Keratinocyte (primary cell): Measurements from ENCODE around the gene ADPRH. TPM values are rescaled to one million over a fixed set of nuclear protein-coding genes. Genes with fewer than 3 reads are reported as not detected.

Experiments used
- DNase-seq: peaks from one replicate; pipeline ENCODE4 v3.0.0-alpha.2; 2011; ENCODE audit warnings: low read depth, missing footprints, low spot score
- FAIRE-seq: peaks from 2 replicates; lab custom pipeline; 2011; peaks lifted over from hg19 to GRCh38; lab: Jason Lieb, UNC
- H2AFZ ChIP-seq: 2 replicates; pipeline ENCODE4 v1.6.0; 2012; ENCODE audit warnings: low read length, control low read depth, inconsistent platforms; ENCODE audit not compliant: control insufficient read depth
- H3K27ac ChIP-seq: 2 replicates; pipeline ENCODE4 v1.5.1; 2011; ENCODE audit warnings: low read length; ENCODE audit not compliant: control insufficient read depth, insufficient read depth
- H3K27me3 ChIP-seq: 3 replicates; pipeline ENCODE4 v1.6.0; 2011; ENCODE audit warnings: low read length; ENCODE audit not compliant: control insufficient read depth, insufficient read depth; ENCODE audit errors: extremely low read depth
- H3K36me3 ChIP-seq, 2 experiments: 2 replicates in 1 of 2; 3 replicates in 1 of 2; pipeline ENCODE4 v1.5.1; 2011; ENCODE audit warnings: low read length in 2 of 2, mild to moderate bottlenecking in 1 of 2; ENCODE audit not compliant: control insufficient read depth in 2 of 2, insufficient read depth in 2 of 2; ENCODE audit errors: extremely low read depth in 1 of 2
- H3K4me1 ChIP-seq: 3 replicates; pipeline ENCODE4 v1.5.1; 2011; ENCODE audit warnings: low read length; ENCODE audit not compliant: control insufficient read depth, insufficient read depth; ENCODE audit errors: extremely low read depth
- H3K4me2 ChIP-seq: 3 replicates; pipeline ENCODE4 v1.6.0; 2011; ENCODE audit warnings: low read depth, low read length; ENCODE audit not compliant: control insufficient read depth, insufficient read depth; ENCODE audit errors: extremely low read depth
- H3K4me3 ChIP-seq, 3 experiments: fragments of 200-600 bp in 1 of 3; sonication (generic) in 1 of 3; 2 replicates in 2 of 3; 3 replicates in 1 of 3; pipeline ENCODE4 v1.5.1; 2011 to 2016; ENCODE audit warnings: low read length in 3 of 3, mild to moderate bottlenecking in 3 of 3, control low read depth in 2 of 3, inconsistent platforms in 1 of 3, low read depth in 1 of 3, mixed read lengths in 1 of 3, mixed run types in 1 of 3, moderate library complexity in 1 of 3; ENCODE audit not compliant: control insufficient read depth in 2 of 3, insufficient read depth in 2 of 3; ENCODE audit errors: extremely low read depth in 1 of 3
- H3K79me2 ChIP-seq: 2 replicates; pipeline ENCODE4 v1.6.0; 2012; ENCODE audit warnings: low read length; ENCODE audit not compliant: control insufficient read depth, insufficient read depth
- H3K9ac ChIP-seq: 3 replicates; pipeline ENCODE4 v1.6.0; 2011; ENCODE audit warnings: low read length; ENCODE audit not compliant: control insufficient read depth, insufficient read depth; ENCODE audit errors: extremely low read depth
- H3K9me1 ChIP-seq: 3 replicates; pipeline ENCODE4 v1.6.0; 2011; ENCODE audit warnings: low read length; ENCODE audit not compliant: control insufficient read depth, insufficient read depth; ENCODE audit errors: extremely low read depth
- H3K9me3 ChIP-seq: 2 replicates; pipeline ENCODE4 v1.5.1; 2012; ENCODE audit warnings: low read depth, low read length; ENCODE audit not compliant: control insufficient read depth
- H4K20me1 ChIP-seq: 3 replicates; pipeline ENCODE4 v1.6.0; 2011; ENCODE audit warnings: low read length; ENCODE audit not compliant: control insufficient read depth, insufficient read depth; ENCODE audit errors: extremely low read depth
- CTCF ChIP-seq, 3 experiments: IDR thresholded peaks in 1 of 3; conservative IDR thresholded peaks in 1 of 3; optimal IDR thresholded peaks in 1 of 3; 2 replicates in 2 of 3; 3 replicates in 1 of 3; pipeline versions ENCODE3 to v1.5.1; 2011; ENCODE audit warnings: low read length in 3 of 3, mild to moderate bottlenecking in 3 of 3, moderate library complexity in 2 of 3, control low read depth in 1 of 3, inconsistent platforms in 1 of 3; ENCODE audit not compliant: insufficient read depth in 2 of 3; ENCODE audit errors: extremely low read depth in 1 of 3
- EZH2 ChIP-seq: IDR thresholded peaks from one replicate; pipeline ENCODE4 v1.6.1; 2012; ENCODE audit warnings: inconsistent platforms, mild to moderate bottlenecking, low read length, moderate library complexity
- dilution Hi-C: fragments of 300-500 bp; cut with MboI; formaldehyde crosslinking; loops from one replicate; pipeline ENCODE4 v1.7.0; 2020; ENCODE audit warnings: low sequenced_read_pairs; ENCODE audit not compliant: extremely low pct_ligation_motif_present
- polyA plus RNA-seq, 5 experiments: library from polyadenylated mRNA; depleted of rRNA in 3 of 5; stranded (reverse) in 3 of 5; stranded (forward) in 1 of 5; unstranded in 1 of 5; fragments of >200 nt; gene quantifications; 1 replicate in 1 of 5; 2 replicates in 3 of 5; 3 replicates in 1 of 5; pipeline versions ENCODE4 v1.2.1 to v1.2.3, GENCODE V29; 2011 to 2012; ENCODE audit warnings: missing spikeins in 2 of 5, low read depth in 1 of 5, low replicate concordance in 1 of 5

ADPRH gene
- polyA plus RNA-seq, 1 donor (not counting 4 experiments of a cell fraction or from before 2014, with no cell fraction given), result 0.39 TPM

GRCh38 chr3:119601154-119601553 lies 21.9 kb downstream of the ADPRH start:
- no peaks in the 10 kb centered on the region for H3K36me3 ChIP-seq
- TF ChIP-seq EZH2 (no peak), CTCF (optimal IDR thresholded peaks at IDR 0.05 in 1 of 3, IDR thresholded peaks at IDR 0.05 in 1 of 3, conservative IDR thresholded peaks at IDR 0.05 in 1 of 3; ENCODE audit: extremely low read depth in 1 of 3, insufficient read depth in 2 of 3, low read length in 3 of 3) (no peak)
- H2AFZ ChIP-seq, result no peak overlapping the region
- H3K79me2 ChIP-seq, result no peaks in the 10 kb centered on the region
- dilution Hi-C loops, result no loop called here
- H3K4me3 ChIP-seq, result no peak overlapping the region
- DNase-seq, result no peak
- no peak overlapping the region for H3K27ac ChIP-seq
- H3K4me1 ChIP-seq, result no peaks in the 10 kb centered on the region
- no peak for FAIRE-seq
- H4K20me1 ChIP-seq, result no peaks in the 10 kb centered on the region
- H3K4me2 ChIP-seq, result no peak overlapping the region
- H3K27me3 ChIP-seq, result peaks cover 2% of the 10 kb centered on the region
- H3K9ac ChIP-seq, result no peak overlapping the region
- no peaks in the 10 kb centered on the region for H3K9me3 ChIP-seq
- no peaks in the 10 kb centered on the region for H3K9me1 ChIP-seq

- no peak overlapping the region for H3K4me3 ChIP-seq
- DNase-seq, result no peak
- no peak overlapping the region for H3K4me2 ChIP-seq
- no peaks in the 10 kb centered on the region for H3K79me2 ChIP-seq
- H3K4me1 ChIP-seq, result no peaks in the 10 kb centered on the region
- no peaks in the 10 kb centered on the region for H3K9me3 ChIP-seq
- H3K36me3 ChIP-seq, result no peaks in the 10 kb centered on the region
- no peak for FAIRE-seq
- TF ChIP-seq EZH2, result no peak
- no peak for TF ChIP-seq CTCF (optimal IDR thresholded peaks at IDR 0.05 in 1 of 3, IDR thresholded peaks at IDR 0.05 in 1 of 3, conservative IDR thresholded peaks at IDR 0.05 in 1 of 3; ENCODE audit: extremely low read depth in 1 of 3, insufficient read depth in 2 of 3, low read length in 3 of 3)
- H3K27ac ChIP-seq, result no peak overlapping the region
- H3K9ac ChIP-seq, result no peak overlapping the region
- no peaks in the 10 kb centered on the region for H4K20me1 ChIP-seq
- no peaks in the 10 kb centered on the region for H3K9me1 ChIP-seq
- dilution Hi-C loops, result no loop called here
- peaks cover 11% of the 10 kb centered on the region for H3K27me3 ChIP-seq
- no peak overlapping the region for H2AFZ ChIP-seq
These were observed 23.4 kb downstream of the ADPRH start for GRCh38 chr3:119602676-119603075.
